Measurements from ENCODE around the gene DPYD.

Gene DPYD

DNA sequence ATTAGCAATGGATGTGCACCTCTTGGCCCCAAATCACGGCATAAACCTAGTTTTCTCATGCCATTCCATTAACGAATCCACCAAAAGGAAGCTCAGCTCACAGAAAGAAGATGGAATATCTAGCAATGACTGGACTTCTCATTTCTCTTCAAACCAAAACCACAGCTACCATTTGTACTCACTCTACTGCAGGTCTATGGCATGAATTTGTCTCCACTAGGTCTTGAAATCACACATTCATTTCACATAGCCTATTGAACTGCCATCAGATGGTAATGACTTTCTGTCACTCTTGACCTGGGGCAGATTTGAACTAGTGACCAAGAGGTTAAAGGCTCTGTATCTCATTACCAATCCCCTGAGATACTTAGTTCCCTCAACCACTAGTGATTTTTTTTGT lies 382.7 kb downstream of the DPYD start:
- no peak for DNase-seq (ENCODE audit: low read depth in 3 of 3)

DNA sequence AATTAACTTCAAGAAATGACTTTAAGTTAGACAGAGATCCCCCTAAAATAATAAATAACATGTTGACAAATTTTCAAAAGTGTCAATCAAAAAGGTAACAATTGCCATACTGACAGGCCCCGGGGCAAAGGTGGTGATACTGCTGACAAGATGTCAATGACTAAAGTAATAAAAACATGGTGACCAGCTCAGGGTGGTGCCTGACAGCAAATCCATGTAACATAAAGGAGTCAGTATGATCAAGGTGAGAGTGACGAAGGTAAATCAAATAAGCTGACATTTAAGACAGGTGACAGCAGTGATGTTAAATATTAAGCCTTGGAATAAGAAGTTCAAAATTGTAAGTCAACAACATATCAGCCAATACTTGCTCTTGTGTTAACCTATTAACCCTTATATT lies 387.5 kb downstream of the DPYD start:
- no peak for DNase-seq (ENCODE audit: low read depth in 3 of 3)

DNA sequence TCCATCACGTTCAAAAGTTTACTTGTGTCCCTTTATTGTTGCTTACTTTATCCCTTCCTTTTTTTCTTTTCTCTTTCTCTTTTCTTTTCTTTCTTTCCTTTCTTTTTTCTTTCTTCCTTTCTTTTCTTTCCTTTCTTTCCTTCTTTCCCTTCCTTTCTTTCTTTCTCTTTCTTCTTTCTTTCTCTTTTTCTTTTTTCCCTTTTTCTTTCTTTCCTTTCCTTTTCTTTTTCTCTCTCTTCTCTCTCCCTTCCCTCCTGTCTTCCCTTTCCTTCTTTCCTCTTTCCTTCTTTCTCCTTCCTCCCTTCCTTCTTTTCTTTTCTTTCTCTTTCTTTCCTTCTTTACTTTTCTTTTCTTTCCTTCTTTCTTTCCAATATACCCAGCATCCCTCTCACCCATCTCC lies 391.2 kb downstream of the DPYD start:
- no peak for DNase-seq (ENCODE audit: low read depth in 3 of 3)

DNA sequence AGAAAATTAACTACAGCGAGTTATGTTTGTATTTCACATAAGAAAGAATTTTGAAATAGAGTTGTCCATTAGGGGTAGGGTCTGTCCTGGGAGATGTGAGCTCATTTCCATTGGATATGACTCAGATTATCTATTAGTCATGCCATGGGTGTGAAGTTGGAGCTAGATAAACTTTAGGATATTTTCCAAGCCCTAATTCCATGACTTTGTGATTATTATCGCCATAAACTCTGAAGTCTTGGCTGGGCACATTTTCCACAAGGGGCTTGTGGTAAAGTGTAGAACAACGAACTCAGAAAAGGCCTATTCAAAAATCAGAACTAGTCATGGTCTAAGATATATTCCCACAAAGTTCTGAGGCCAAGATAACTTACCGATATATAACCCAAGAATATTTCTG lies 396.6 kb downstream of the DPYD start:
- no peak for DNase-seq (ENCODE audit: low read depth in 3 of 3)

DNA sequence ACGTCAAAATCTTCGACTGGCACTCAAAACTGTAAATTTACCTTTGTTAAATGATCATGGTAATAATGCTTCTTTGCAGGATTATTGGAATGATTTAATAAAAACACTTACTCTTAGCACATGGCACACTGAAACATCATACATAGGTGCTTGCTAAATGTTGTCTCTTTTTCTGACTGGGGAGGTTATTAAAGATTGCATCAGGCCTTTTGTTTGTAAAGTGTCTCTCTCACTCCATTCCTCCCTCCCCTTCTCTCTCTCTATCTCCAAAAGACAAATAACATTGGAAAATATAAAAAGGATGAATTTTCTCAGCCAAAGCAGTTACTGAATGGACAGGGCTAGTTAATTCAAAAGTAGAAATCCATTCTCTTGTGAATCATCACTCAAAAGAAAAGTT lies 404.2 kb downstream of the DPYD start:
- no peak for DNase-seq (ENCODE audit: low read depth in 3 of 3)

DNA sequence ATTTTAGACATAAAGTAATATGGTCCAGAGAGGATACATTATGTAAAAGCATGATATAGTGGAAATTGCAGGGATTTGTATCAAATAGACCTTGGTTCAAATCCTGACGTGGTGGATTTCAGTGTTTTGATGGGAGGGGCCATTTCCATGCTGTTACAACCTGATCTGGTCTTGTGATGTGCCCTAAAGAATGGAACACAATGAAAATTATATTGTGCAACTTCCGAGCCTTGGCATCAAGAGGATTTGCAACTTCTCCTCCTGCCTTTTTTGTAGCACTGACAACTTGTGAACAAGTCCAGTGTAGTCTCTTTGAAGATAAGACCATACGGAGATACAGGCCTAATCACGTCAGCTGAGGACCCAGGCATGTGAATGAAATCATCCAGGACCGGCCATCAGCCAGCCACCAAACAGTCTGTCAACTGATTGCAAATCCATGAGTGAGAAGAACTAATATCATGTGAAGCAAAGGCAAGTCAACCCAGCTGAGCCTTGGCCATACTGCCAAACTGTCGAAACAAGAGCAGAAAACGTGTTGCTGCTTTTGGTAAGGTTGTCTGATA lies 412.1 kb downstream of the DPYD start:
- no peak for DNase-seq (ENCODE audit: low read depth in 3 of 3)

DNA sequence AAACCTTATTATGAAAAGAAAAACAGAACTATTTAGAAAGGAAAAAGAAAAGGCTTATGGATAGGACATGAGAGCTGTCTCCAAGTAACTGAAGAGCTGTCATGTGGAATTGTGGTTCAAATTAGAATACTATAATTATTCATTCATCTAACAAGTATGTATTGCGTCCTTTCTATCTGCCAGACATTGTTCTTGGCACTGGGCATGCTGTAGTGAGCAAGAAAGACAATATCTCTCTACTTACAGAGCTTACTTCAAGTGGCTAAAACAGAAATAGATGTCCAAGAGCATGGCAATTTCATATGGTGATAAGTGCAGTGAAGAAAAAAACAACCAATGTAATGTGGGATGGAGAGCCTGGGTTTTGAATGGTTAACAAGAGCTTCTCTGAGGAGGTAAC lies 413.0 kb downstream of the DPYD start:
- DNase-seq (ENCODE audit: low read depth in 3 of 3) = no peak

DNA sequence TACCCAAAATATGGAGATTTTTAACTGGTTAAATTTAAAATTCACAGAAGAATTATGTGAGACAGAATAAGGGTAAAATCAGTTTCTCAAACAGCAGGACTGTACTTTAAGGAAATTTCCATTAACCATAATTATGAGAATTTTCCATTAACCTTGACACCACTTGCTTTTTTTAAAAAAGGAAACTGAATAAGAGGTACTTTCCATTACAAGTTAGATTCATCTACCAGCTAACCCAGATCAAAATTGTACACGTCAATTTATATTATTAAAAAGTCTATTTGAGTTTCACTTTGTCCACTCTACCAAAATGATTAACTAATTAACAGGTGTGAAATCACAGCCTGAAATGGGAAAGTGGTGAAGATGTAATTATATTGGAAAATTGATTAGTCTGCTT lies 414.5 kb downstream of the DPYD start:
- no peak for DNase-seq (ENCODE audit: low read depth in 3 of 3)

DNA sequence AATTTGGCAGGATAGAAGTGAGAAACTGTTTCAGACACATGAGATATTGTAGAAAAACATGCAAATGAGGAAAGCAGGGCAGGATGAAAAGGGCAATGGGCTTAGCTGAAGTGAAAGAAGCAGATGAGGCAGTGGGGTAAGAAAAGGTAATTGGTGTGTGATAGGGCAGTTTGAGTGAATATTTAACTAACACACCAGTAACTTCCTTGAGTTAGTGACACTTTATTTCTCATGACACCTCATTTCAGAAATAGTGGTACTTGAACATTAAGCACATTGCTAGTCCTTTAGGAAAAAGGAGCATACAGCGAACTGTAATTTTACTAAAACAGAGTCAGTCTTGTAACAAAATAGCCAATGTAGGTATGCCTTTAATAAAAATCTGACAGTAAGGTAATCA lies 415.0 kb downstream of the DPYD start:
- DNase-seq (ENCODE audit: low read depth in 3 of 3) = no peak

DNA sequence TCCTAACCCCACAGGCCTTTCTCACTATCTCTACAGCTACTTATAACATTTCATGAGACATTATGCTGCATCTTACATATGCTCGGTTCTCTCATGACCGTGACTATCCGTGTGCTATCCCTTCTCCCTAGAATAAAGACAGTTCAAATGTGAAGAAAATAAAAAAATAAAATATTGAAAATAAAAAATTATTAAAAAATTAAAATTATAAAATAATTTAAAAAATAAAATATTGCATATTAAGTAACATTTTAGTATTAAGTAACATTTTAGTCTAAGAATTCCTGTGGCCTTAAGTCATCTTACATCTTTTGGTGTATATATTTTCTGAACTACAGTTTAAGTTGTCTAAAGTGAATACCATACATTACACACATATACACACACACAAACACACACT lies 415.5 kb downstream of the DPYD start:
- DNase-seq (ENCODE audit: low read depth in 3 of 3) = no peak

DNA sequence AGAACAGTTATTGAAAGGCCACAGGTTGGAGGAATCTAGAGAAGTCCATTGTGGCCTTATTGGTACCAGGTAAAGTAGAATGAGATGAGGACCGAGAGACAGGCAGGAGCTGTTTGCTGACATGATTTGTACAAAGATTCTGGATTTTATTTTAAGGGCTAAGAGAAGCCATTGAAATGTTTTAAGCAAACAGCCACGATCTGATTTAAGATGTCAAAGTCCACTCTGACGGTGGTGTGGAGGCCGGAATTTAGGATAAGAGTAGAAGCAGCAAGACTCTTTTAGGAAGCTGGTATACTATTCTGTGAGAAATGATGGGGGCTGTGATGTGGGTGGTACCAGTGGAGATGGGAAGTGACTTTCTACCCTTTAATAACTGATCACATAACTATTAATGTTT lies 418.5 kb downstream of the DPYD start:
- DNase-seq (ENCODE audit: low read depth in 3 of 3) = no peak

DNA sequence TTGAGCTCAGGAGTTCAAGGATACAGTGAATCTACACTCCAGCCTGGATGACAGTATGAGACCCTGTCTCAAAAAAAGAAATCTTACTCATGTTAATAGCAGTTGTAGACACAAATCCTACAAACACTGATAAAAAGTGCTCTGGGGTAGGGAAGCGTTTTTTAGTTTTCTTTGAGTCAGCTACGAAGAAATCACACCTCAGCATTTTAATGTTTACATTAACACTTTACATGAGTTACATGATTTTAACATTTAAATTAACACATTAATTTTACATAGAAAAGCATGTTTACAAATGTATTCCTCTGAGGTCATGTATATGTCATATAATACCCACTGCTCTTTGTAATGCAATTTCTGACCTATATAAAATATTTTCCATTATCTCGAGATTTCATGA lies 419.2 kb downstream of the DPYD start:
- no peak for DNase-seq (ENCODE audit: low read depth in 3 of 3)

DNA sequence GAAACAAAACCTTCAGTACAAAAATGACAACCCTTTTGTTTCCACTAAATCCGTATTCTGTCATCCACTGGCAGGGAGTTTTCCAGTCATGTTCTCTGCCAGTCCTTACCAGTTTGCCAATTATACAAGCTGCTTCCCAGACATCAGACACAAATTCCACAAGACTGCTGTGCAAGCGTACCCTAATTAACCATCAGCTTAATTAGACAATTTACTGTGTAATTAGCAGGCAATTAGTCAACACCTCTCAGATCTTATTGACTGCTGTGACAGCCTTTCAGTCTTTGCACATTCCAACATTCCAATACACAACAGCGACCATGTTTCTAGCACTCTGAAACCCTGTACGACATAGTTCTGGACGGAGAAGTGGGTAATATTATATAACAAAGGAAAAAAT lies 420.1 kb downstream of the DPYD start:
- DNase-seq (ENCODE audit: low read depth in 3 of 3) = no peak

DNA sequence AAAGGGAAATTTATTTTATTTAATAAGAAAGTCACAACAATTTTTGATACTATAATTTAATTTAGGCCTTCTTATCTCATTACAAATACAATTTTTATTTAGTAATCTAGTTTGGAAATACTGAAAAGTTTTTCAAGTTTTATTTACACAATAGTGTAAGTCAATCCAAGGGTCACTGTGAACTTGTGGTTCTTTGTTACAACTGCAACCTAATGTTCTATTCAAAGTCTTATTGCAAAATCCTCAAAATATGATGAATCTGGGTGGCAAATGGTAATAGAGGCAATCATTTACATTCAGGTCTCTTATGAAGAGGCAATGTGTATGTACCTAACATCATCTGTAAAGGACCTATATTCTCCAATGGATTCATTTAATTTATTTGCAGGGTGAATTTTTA lies 421.2 kb downstream of the DPYD start:
- no peak for DNase-seq (ENCODE audit: low read depth in 3 of 3)

DNA sequence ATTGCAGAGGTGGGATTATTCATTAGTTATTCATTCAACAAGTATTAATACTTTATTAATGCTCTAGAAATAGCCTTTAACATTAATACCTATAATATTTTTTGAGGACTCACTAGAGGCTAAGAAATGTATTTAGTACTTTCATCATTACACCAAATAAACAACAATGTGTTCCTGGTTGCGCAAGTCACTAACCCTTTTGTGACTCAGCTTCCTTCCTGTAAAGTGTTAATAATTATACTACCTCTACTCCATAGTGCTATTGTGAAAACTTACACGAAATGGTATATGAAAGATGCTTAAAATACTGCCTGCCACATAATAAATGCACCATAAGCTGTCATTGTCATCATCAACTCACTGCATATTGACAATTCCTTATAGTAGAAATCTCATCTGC lies 431.0 kb downstream of the DPYD start:
- no peak for DNase-seq (ENCODE audit: low read depth in 3 of 3)

DNA sequence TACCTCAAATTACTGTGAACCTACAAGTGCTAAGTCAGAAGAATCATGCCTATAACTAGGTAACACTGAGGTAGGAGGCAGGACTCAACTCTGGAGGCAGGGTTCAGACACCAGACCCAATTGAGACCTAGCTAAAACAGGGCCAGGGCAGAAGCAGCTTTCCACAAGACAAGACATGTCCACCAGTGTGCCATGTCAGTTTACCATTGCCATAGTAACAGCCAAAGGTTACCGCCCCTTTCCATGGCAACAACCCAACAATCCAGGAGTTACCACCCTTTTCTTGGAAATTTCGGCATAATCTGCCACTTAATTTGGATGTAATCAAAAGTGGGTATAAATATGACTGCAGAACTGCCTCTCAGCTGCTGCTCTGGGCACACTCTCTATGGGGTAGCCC lies 432.3 kb downstream of the DPYD start:
- no peak for DNase-seq (ENCODE audit: low read depth in 3 of 3)

DNA sequence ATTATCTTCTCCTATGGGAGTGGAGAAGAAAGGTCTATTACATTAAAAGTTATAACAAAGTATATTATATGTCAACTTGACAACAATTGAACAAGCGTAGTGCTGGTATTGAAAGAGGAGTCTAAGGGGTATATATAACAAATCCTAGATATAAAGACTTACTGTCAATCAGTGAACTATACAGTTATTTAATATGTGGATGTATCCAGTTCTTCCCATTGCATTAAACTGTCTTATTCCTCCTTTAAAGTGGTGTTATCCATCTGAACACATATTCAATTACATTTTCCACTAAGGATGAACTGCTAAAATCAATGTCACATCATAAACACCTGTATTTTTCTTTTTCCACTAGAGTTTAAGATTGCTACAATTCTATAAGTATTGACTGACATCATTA lies 438.8 kb downstream of the DPYD start:
- DNase-seq (ENCODE audit: low read depth in 3 of 3) = no peak

DNA sequence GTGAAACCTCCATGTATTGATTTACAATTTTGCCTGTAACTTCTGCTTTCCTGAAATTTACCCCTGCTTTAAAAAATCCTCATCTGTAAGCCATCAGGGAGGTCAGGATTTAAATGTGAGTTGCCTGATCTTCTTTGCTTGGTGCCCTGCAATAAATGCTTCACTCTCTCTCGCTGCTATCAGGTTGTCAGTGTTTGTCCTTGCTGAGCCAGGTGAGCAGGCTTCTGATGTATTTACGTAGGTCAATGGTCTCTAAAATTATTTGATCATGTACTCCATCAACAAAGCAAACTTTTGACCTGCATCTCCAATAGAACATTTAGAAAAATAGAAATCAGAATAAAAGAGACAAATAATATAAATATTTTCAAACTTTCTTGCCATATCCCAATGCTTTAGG lies 453.4 kb downstream of the DPYD start:
- no peak for DNase-seq (ENCODE audit: low read depth in 3 of 3)

DNA sequence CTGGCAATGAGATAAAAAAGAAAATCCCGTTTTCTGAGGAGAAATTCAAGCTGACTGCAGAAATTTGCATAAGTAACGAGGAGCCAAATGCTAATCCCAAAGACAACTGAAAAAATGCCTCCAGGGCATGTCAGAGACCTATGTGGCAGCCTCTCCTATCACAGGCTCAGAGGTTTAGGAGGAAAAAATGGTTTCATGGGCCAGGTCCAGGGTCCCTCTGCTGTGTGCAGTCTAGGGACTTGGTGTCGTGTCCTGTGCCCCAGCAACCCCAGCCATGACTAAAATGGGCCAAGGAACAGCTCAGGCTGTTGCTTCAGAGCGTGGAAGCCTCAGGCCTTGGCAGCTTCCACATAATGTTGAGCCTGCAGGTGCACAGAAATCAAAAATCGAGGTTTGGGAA lies 456.5 kb downstream of the DPYD start:
- no peak for DNase-seq (ENCODE audit: low read depth in 3 of 3)

DNA sequence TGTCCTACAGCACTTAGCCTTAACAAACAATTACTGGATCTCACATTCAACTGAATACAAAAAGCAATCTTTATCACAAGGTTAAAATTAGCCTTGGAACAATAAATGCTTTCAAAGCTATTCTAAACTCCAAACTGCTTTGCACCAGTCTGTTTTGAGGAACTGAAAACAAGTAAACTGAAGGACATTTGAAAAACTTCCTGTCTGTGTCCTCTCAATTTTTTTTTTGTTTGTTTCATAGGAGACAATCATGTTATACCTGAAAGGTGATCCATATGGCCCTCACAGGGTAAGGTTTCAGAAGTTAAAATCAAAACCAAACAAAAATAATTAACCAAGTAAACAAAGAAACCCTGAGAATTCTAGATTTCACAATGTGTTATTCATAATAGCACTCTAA lies 459.1 kb downstream of the DPYD start:
- DNase-seq (ENCODE audit: low read depth in 3 of 3) = no peak

DNA sequence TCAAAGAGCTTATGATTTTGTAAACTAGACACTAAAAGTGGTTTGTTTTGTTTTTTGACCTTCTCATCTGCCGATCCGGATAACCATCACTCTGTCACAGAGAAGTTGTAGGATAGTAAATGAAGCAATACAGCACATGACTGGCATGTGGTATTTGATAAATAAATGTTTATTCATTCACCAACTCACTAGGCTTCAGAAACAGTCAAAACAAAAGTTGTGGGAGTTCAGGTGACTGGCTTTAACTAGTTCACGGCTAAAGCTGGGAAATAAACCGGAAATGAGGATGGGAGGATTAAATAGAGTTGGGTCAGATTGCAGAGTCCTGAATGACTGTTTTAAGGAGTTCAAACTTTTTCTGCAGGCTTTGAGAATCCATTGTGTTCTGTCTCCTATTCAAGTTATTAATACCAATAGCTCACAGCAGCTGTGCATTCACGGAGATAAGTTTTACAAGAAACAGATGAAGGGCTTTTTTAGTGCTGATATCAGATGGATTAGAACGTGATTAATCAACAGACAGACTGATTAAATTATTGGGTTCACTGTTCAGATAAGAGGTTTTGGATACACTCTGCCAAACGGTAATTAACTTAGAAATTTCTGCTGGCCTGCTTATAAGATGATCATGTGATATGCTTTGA lies 463.3 kb downstream of the DPYD start:
- no peak for DNase-seq (ENCODE audit: low read depth in 3 of 3)

DNA sequence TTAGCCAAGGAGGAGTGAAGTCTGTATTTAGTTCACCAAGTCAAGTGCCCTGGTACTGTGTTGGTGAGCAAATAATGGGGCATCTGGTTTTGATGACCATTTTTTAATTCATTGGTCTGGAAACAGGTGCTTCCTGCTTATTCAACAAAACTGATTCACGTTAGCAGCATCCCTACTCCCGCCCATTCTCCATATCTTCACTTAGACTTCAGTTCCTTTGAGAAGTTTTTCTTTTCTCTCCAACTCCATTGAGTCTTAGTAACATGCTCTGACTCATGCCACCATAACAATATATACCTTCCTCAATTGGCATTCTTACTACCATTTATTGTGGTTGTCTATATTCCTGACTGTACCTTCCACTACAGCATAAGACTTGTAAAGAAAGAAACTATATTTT lies 468.9 kb downstream of the DPYD start:
- DNase-seq (ENCODE audit: low read depth in 3 of 3) = no peak

DNA sequence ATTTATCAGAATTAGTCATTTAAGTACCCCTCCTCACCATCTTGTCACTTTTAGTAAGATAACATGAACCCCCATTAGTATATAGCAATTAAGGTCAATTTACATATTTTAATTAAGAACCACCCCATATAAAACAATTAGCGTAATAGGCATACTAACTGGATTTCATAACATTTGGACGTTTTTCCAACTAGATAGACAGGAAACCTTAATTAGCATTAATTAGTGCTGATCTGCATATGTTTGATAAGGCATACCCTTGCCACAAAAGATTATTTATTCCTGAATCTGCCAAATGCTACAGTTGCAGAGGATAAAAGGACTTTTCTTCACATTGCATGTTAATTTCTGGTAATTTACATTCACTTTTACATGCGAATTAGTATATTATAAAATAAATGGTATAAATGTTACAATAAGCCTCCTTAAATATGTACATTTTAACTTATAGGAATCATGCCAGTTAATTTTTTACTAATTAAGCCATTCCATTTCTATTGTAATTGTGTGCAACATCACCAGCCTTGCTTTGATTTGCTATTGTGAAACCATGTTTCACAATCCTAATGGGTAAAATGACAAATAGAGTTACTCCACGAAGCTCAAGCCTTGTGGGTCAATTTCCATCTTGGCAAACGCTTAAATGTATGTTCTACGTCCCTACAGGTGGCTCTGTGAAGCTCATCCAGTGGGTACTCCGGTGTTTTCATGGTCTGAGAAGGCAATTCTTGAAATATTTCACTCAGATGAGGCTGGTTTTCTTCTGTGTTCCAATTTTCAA lies 469.6 kb downstream of the DPYD start:
- DNase-seq (ENCODE audit: low read depth in 3 of 3) = no peak

DNA sequence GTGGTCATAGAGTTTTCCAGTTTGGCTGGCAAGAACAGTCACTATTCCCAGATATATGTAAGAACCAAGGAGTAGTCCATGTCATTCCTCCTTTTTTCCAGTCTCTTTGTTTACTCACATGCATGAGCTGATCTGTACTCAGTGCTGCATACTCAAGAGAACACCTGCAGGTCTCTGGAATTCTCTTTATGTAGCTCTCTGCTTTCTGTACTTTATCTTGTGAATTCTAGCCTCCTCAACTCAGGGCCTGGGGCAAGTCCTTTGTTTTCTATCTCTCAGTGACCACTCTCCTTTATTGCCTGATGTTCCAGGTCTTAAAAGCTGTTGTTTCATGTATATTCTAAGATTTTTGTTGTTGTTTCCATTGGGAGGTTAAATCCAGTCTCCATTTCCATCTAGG lies 478.9 kb downstream of the DPYD start:
- DNase-seq (ENCODE audit: low read depth in 3 of 3) = no peak
